ENCODE measurements around the gene ATP5F1E.

GRCh38 chr20:59027741-59028320, 4.3 kb downstream of the ATP5F1E start:
- TF ChIP-seq CTCF (IDR thresholded peaks at IDR 0.05; ENCODE audit: insufficient read depth, low read depth, low read length) (no peak), EZH2 (IDR thresholded peaks at IDR 0.05; ENCODE audit: insufficient read depth, low read length) (no peak)

Measured in astrocyte (in vitro differentiated cells and primary cell).